HG03575 (cell line): ENCODE measurements around the gene CDKN1B.
"Not testable (repeated sequence)": the region's sequence is repeated elsewhere in the genome, so short reads cannot be mapped to it uniquely, and the experiment has no call there.

Source experiments
- ATAC-seq: cut with Tn5 transposase; IDR thresholded peaks from one replicate; pipeline ENCODE4 v1.9.1; 2021; ENCODE audit not compliant: unreplicated experiment, insufficient number of reproducible peaks, low FRiP score; ENCODE audit errors: extremely low read depth

The CDKN1B gene

DNA sequence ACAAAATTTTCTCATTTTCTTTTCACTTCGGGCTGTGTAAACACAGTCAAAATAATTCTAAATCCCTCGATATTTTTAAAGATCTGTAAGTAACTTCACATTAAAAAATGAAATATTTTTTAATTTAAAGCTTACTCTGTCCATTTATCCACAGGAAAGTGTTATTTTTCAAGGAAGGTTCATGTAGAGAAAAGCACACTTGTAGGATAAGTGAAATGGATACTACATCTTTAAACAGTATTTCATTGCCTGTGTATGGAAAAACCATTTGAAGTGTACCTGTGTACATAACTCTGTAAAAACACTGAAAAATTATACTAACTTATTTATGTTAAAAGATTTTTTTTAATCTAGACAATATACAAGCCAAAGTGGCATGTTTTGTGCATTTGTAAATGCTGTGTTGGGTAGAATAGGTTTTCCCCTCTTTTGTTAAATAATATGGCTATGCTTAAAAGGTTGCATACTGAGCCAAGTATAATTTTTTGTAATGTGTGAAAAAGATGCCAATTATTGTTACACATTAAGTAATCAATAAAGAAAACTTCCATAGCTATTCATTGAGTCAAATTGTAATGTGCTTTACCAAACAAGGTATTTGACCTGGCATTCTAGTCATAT, 4.8 kb downstream of the CDKN1B start:
- ATAC-seq = no peak

DNA sequence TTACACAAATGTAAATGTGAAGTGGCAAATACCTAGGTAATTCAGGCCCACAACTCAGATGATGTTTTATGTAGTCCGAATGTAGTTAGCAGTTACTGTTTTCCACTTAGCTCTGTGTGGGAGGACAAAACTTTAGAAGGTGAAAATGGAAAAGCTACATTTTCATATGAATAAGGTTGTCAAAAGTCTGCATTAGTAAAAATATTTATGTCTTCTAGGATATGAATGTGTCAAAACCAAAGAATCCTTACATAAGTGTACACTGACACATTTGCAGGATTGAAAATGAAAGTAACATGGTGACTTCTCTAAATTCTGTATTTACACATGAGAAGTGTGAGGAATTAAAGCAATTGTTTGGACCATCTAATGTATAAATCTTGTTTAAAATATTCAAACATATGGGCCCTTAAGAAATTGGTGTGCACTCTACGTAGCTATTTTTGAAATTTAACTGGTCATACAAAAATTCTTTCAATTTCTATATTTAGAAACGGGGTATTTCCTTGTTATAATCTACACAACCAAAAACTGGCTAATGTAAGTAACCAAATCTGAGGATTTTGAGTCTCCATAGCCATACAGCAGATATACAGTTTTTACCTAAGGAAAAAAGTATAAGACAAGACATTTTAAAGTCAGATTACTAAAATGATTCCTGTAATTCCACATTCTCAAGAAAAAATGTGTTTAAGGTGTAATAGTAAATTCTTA, 5.4 kb downstream of the CDKN1B start:
- no peak for ATAC-seq

DNA sequence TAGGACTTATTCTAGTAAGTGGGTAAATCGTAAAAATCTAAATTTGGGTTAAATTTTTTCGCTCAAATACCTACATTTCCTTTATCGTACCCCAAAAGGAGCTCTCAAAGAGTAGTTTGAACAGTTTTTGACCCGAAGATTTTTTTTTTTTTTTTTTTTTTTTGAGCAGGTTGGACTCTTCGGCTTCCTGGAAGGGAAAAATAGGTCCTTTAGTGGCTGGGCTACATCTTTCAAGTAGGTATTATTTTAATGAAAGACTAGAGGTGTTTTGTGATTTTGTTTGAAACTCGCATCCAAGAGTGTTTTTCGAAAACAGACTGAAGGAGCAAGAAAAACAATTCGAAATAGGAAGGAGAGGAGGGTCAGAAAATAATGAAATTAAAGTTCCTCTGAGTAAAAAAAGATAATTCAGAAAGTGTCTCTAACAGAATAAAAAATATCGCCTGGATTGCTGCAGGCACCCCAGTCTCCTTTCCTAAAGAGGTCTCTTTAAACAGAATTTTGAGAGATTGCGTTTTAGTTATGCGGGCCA, 6.0 kb downstream of the CDKN1B start:
- ATAC-seq = no peak

DNA sequence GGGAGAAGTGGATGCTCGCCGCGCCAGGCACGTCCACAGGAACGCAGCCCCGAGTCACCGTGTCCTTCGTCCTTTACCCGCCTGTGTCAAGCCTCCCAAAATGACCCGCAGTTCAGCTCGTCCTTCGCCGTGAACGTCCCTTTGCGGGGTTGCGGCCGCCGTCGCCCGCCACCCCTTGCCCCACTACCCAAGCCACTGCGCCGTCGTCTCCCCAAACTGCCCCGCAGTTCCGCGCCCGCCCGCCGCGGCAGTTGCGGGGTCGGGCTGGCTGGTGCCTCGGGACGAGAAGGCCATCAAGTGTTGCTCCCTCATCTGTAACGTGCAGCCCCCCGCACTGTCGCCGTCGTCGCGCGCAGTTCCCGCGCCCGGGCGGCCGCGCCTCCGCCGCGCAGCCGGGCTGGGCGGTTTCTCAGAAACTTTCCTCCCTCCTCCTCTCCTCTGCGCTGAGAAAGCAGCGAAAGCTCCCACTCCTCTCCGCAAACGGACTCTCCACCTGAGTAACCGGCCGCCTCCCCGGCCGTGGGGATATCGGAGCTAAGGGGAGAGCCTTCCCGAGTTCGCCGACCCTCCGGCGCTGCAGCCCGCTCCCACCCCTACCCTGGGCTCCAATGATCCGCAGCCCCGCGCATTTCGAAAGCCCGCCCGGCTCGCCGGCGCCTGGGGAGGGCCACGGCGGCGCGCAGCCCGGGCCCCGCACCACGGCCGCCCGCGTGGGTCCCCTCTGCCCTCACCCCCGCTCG, 6.7 kb downstream of the CDKN1B start:
- no peak for ATAC-seq

DNA sequence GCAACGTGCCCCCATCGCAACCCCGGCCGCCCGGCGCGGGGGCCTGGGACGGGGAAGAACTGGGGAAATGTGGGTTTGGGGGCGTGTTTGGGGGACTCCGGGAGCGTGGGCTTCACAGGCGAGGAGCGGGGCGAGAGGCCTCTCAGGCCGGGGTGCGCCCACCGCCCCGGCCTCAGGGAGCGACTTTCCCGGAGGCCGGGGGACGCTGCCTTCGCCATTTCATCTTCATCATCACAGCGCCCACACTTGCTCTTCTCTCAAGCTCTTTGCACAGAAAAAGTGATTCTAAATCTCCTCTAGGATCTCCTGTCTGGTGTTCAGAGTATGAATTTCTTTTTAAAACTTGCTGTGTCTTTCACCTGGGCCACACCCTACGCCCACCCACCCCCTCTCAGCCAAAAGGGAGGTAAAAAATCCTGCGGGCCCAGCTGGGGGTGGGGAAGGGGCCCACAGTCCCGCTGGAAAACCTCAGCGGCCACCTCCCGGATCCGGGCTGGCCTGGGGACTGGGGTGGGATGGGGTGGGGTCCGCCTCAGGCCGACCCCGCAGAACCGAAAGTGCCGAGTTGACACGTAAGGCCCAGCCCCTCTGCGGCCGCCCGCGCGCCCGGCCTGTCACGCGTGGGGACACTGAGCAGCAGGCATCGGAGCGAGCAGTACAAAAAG, 7.4 kb downstream of the CDKN1B start:
- no peak for ATAC-seq

DNA sequence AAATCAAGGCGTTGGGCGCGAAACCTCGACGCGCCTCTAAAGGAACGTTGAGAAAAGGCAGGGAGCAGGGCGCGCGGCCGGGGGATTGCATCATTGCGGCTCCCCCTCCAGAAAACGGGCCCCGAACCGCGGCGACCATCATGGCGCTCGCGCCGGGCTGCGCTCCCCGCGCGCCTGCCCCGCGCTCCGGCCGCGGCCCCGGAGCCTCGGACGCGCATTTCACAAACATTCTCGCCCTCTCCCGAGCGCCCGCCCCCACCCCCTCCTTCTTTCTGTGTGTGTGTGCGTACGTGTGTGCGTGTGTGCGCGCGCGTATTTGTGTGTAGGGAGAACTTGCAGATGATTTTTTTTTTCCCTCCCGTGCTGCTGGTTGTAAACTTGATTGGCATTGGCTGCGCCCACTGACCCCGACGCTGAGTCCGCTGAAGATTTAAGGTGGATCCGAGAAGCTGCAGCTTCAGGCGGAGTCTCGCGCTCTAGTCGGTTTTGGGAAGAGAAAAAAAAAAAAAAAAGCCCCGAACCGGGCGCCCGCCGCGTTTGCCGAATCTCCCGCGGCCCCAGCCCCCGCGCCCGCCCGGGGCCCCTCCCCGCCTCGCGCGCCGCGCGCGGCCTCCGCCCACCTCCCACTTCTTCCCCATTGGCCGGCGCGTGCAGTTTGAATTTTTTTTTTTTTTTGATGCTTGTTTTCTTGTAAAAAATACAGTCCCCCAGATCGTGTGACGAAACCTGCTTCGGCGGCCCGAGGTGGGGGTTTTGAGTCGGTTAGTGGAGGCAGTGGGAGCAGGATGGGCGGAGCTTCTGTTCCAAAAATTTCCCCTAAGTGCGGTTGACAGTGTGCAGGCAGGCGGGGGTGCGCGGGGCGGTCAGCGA, 8.2 kb downstream of the CDKN1B start:
- peak; percentile 31 for ATAC-seq

DNA sequence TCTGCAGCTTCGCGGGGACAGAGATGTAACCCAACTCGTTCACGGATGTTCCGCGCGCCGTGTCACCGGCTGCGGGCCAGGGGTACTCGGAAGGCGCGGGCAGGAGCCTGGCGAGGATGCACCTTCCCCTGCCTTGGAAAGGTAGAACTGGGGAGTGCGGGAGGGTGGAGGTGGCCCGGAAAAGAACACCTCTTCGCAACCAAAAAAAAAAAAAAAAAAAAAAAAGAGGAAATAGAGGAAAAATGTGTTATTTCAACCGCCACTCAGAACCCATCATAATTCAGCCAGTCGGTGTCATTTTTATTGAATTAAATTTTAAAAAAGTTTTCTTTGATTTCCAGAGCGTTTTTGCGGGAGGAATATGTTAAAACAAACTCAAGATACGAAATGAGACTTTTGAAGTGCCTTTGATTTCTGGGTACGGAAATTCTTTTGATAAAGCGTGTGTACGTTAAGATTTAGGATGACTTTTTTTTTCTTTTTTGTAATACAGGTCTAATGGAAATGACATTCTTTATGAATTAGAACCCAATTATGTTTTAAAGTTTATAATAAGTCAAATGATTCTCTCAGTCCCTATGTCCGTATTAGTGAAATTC, 8.9 kb downstream of the CDKN1B start:
- no peak for ATAC-seq

DNA sequence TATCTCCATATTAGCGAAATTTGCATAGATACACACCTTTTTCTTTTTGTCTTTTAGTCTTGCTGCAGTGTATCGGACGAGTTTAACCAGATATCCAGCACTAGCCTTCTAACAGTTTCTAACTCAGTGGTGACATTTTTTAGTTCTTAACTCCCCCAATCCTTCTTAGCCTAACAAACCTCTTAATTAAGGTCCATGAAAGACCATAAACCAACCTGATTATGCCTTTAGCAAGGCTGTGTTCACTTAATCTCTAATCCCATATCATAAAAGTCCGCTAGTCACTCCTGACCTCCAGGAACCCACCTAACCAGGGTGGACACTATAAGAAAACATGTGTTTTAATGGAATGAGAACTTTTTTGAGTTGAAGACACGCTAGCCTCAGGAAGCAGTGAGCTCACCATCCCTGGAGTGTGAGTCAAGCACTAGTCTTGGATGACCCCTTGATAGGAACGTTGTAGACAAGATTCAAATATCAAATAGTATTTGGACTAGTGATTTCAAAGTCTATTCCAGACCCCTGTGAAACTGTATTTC, 9.5 kb downstream of the CDKN1B start:
- no peak for ATAC-seq

DNA sequence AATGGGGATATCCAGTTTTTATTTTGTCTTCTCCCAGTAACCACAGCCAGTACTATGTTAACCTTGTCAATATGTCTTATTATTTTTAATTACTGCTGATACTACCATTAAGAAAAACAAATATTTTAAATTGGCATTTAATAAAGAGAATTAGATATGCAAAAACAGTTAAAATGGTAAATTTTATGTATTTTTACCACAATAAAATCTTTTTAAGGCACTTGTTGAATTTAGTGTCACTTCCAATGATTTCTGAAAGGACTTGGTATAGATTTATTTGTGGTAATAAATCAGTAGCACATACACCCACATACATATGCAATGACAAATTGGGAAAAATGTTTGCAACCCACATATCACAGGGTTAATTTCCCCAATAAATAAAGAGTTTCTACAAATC, 14.0 kb downstream of the CDKN1B start:
- ATAC-seq = no peak

DNA sequence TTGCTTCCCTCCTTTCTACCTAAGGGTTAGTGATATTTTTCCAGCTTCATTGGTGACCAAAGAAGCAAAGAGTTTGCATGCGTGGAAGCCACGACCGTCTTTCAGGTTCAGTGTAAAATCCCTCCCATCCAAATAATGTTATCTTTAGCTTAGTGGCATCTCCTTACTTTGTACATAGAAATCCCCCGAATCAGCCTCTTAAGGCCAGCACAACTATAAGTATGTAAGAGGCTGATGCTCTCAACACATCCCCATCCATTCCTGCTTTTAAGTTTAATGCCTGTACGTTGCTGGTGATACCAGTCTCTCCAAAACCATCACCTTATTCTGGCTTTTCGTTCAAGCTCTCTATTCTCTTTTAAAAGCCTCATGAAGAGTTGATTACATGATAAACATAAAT, 14.6 kb downstream of the CDKN1B start:
- no peak for ATAC-seq

DNA sequence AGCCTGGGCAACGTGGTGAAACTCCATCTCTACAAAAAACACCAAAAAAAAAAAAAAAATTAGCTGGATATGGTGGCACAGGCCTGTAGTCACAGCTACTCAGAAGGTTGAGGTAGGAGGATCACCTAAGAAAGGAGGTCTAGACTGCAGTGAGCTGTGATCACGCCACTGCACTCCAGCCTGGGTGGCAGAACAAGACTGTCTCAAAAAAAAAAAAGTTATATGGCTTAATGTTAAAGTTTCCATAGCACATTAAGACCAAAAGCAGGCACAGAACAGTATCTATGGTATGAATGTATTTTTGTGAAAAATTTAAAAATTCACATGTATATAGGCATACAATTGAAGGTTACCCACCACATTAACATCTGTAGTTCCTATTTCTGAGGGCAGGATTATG, 15.9 kb downstream of the CDKN1B start:
- ATAC-seq = no peak

DNA sequence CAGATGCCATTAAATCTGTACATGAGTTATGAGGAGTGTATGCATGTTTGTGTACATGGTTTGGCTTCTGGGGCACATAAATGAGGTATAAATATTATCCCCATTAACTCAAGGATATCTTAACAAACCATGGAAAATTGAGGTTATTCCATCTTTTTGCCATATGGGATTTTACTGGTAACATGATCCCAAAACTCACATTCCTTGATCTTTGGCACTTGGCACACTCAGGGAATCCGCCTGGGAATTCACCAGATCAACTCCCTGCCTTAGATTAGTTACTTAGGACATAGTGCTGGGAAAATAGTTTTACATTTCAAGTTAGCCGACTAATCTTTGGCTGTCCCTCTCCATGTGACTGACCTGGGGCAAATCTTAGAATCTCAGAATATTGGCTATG, 16.9 kb downstream of the CDKN1B start:
- no peak for ATAC-seq

DNA sequence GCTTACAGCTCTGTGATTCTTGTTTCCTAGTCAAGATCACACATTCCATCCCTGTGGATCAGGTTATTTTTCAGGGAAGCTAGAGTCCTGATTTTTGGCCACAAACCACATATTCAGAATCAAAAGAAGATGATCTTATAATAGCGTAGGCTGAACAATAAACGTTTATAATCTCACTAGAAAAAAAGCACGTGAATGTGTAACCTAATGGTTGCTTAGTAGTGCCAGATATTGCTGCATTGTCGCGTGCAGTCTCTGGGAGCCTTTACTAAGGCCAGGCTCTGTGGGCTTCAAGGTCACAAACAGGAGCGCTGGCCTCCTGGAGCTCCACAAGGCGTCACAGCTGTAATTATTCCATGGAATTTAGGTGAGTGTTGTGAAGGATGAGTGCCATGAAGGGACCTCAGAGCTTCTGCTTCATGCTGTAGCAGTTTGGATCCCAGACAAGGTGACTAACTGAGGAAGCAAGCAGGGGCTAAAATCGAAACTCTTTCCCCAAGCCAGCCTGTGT, 17.4 kb downstream of the CDKN1B start:
- no peak for ATAC-seq

DNA sequence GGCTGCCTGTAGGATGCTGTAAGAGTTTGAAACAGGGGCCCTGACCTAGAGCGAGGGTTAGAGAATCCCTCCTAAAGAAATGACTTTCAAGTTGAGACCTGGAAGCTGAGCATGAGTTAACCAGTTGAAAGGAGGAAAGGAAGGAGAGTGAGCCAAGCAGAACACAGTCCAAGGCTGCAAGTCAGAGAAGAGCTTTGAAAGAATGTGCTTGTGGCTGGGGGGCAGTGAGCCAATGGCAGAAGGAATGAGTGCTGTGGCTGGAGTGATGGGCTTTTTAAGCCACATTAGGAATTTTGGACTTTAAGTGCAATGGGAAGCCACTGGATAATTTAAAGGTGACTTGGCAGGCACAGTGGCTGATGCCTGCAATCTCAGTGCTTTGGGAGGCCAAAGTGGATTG, 18.1 kb downstream of the CDKN1B start:
- ATAC-seq = no peak

DNA sequence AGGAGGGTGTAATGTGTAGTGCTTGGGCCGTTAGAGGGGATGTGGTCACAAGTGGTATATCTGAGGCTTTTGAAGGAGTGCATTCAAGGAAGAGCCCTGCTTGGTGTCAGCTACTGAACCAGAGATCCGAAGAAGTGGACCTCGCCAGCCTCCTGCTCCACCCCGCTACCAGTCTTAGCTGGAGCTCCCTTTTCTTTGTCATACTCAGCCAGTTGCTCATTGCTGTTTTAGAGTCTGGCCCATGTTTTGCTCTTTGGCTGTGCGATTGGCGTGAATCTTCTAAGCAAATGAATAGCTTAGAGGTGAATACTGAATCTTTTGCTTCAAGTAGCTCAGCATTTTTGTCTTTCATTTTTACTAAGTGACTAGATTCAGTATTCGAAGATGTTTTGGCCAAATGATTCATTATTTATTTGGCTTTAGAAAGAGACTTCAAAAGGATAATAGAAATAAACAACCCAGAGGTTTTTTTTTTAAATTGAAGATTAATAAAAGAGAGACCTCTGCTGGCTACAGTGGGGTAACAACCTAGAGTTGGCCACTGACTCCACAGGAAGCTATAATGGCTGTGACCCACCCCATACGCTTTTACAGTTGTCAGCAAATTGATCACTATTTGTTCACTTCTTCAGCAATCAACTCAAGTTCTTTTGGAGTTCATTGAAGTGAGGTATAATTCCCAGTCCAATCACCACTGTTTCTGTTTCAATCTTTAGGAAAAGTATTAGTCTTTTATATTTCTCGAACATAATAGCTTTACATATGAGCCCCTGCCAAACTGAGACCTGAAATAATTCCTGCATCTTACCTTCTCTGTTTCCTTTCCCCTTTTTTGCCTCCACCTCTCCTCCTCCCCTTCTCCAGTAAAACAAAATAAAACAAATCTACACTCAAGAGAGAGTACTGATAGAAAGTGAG, 19.9 kb downstream of the CDKN1B start:
- no peak for ATAC-seq

DNA sequence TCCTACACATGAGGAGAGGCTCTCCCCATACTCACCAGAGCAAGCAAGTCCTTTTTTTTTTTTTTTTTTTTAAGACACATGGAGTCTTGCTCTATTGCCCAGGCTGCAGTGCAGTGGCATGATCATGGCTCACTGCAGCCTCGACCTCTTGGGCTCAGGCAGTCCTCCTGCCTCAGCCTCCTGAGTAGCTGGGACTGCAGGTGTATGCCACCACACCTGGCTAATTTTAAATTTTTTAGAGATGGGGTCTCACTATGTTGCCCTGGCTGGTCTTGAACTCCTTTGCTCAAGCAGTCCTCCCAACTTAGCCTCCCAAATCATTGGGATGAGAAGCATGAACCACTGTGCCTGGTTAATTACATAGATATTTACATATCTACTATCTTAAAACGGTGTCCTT, 21.0 kb downstream of the CDKN1B start:
- not testable (repeated sequence) for ATAC-seq

DNA sequence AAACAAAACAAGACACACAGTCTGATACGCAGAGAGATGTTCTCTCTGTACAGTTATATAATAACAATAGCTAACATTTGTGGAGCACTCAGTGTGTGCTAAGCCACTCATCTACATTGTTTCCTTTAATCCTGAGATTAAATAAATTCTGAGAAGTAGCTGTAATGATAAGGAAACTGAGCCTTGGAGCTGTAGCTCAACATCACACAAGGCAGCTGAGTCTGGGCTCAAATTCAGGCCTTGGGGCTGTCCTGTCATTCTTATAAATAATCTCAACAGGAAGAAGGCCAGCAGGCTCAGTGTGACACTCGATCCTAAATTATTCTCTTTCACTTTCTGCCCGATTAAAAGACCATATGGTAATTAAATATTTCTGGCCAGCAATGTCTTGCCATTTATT, 24.5 kb downstream of the CDKN1B start:
- ATAC-seq = no peak
